B cell (primary cell): ENCODE measurements around the gene ST3GAL3. TPM values are rescaled to one million over a fixed set of nuclear protein-coding genes. Genes with fewer than 3 reads are reported as not detected.

ENCODE experiments used
- ATAC-seq: fragments of 200-7000 bp; cut with Tn5 transposase; one replicate; pipeline ENCODE4 v1.10.0; 2021; ENCODE audit warnings: low read depth, mild to moderate bottlenecking, moderate number of reproducible peaks, moderate library complexity
- CTCF ChIA-PET: fragments of 350-600 bp; sonication (Branson Sonifier 250); formaldehyde crosslinking; loops from one replicate; lab custom pipeline; 2021; ENCODE audit warnings: antibody characterized with exemption, inconsistent platforms; lab: Charles Lee
- POLR2A ChIA-PET: fragments of 350-600 bp; sonication (Branson Sonifier 250); formaldehyde crosslinking; loops from one replicate; lab custom pipeline; 2021; ENCODE audit warnings: antibody characterized with exemption; lab: Charles Lee
- DNase-seq: peaks from one replicate; pipeline ENCODE4 v3.0.0; 2013
- H2AFZ ChIP-seq: 2 replicates; pipeline ENCODE4 v1.6.1; 2012; ENCODE audit warnings: mild to moderate bottlenecking, low read depth, low read length; ENCODE audit not compliant: insufficient read depth, poor library complexity, severe bottlenecking
- H3K27ac ChIP-seq, 2 donors: 1 replicate in 1 of 2; 2 replicates in 1 of 2; pipeline ENCODE4 v1.5.1; 2012 to 2013; ENCODE audit warnings: low read length in 2 of 2, mild to moderate bottlenecking in 2 of 2, moderate library complexity in 1 of 2
- H3K27me3 ChIP-seq, 4 experiments: fragments of 200-600 bp in 1 of 4; sonication (generic) in 1 of 4; replicated peaks in 1 of 4; 1 replicate in 2 of 4; 2 replicates in 2 of 4; pipeline versions ENCODE4 v1.6.1 to v1.7.0; 2013 to 2016; ENCODE audit warnings: low read length in 3 of 4, mild to moderate bottlenecking in 2 of 4, mixed read lengths in 1 of 4, moderate library complexity in 1 of 4; ENCODE audit not compliant: insufficient read depth in 4 of 4, control insufficient read depth in 3 of 4; ENCODE audit errors: control extremely low read depth in 1 of 4
- H3K36me3 ChIP-seq, 2 experiments: replicated peaks in 1 of 2; 1 replicate in 1 of 2; 2 replicates in 1 of 2; pipeline versions ENCODE4 v1.6.1 to v1.7.1; 2013; ENCODE audit warnings: low read length in 1 of 2; ENCODE audit not compliant: insufficient read depth in 2 of 2, control insufficient read depth in 1 of 2; ENCODE audit errors: control extremely low read depth in 1 of 2, extremely low read depth in 1 of 2
- H3K4me1 ChIP-seq, 2 donors: fragments of 200-600 bp in 1 of 2; sonication (generic) in 1 of 2; 1 replicate in 1 of 2; 2 replicates in 1 of 2; pipeline versions ENCODE4 v1.5.1 to v1.6.1; 2013 to 2017; ENCODE audit warnings: low read length in 2 of 2; ENCODE audit not compliant: control insufficient read depth in 2 of 2, insufficient read depth in 2 of 2
- H3K4me2 ChIP-seq: replicated peaks from 2 replicates; pipeline ENCODE3; 2012; ENCODE audit warnings: mild to moderate bottlenecking, low read depth, low read length; ENCODE audit not compliant: poor library complexity, severe bottlenecking
- H3K4me3 ChIP-seq, 5 experiments: fragments of 200-600 bp in 1 of 5; sonication (generic) in 1 of 5; 1 replicate in 3 of 5; 2 replicates in 2 of 5; pipeline versions ENCODE4 v1.5.1 to v1.7.0; 2011 to 2016; ENCODE audit warnings: low read length in 4 of 5, mild to moderate bottlenecking in 4 of 5, low read depth in 2 of 5, control low read depth in 1 of 5, moderate library complexity in 1 of 5; ENCODE audit not compliant: insufficient read depth in 1 of 5; ENCODE audit errors: control extremely low read depth in 1 of 5, extremely low read depth in 1 of 5
- H3K79me2 ChIP-seq: fragments of 200-600 bp; sonication (generic); one replicate; pipeline ENCODE4 v1.6.0; 2016; ENCODE audit warnings: low read length; ENCODE audit not compliant: control insufficient read depth, insufficient read depth
- H3K9ac ChIP-seq: fragments of 200-600 bp; sonication (generic); 2 replicates; pipeline ENCODE4 v1.6.1; 2017; ENCODE audit warnings: mild to moderate bottlenecking, low read length, moderate library complexity
- H3K9me3 ChIP-seq, 3 donors: one replicate each; pipeline versions ENCODE4 v1.6.1 to v1.7.1; 2013; ENCODE audit warnings: low read length in 2 of 3; ENCODE audit not compliant: control insufficient read depth in 2 of 3, insufficient read depth in 1 of 3; ENCODE audit errors: control extremely low read depth in 1 of 3
- H4K20me1 ChIP-seq: 2 replicates; pipeline ENCODE4 v1.6.0; 2012; ENCODE audit warnings: mild to moderate bottlenecking, low read length; ENCODE audit not compliant: insufficient read depth, control insufficient read depth, poor library complexity, severe bottlenecking
- H3K27ac Mint-ChIP-seq: one replicate; pipeline ENCODE4 v1.8.0; 2021; ENCODE audit warnings: mixed read lengths
- H3K27me3 Mint-ChIP-seq: one replicate; pipeline ENCODE4 v1.8.0; 2021; ENCODE audit warnings: mixed read lengths
- H3K4me1 Mint-ChIP-seq: one replicate; pipeline ENCODE4 v1.8.0; 2021; ENCODE audit warnings: mixed read lengths
- H3K4me3 Mint-ChIP-seq: one replicate; pipeline ENCODE4 v1.8.0; 2021; ENCODE audit warnings: mixed read lengths
- H3K9me3 Mint-ChIP-seq: one replicate; pipeline ENCODE4 v1.8.0; 2022; ENCODE audit warnings: mixed read lengths; ENCODE audit not compliant: insufficient read depth
- CTCF ChIP-seq: fragments of 200-600 bp; IDR thresholded peaks from one replicate; pipeline ENCODE4 v1.8.0; 2022; ENCODE audit warnings: antibody characterized with exemption, mild to moderate bottlenecking
- EZH2 ChIP-seq: IDR thresholded peaks from 2 replicates; pipeline ENCODE4 v1.6.1; 2012; ENCODE audit warnings: borderline replicate concordance, low read depth, mild to moderate bottlenecking, moderate library complexity, low read length; ENCODE audit not compliant: insufficient read depth, poor library complexity, severe bottlenecking
- WGBS: methylation state at CpG from one replicate; pipeline ENCODE4 v1.1.5; 2013; ENCODE audit warnings: missing lambda C conversion rate; ENCODE audit not compliant: insufficient coverage; 5-methylcytosine and 5-hydroxymethylcytosine counted together
- intact Hi-C: fragments of 100-400 bp; cut with micrococcal nuclease; formaldehyde crosslinking; loops from one replicate; pipeline ENCODE4 v1.10.0; 2022
- polyA plus RNA-seq: library from polyadenylated mRNA; depleted of rRNA; stranded (reverse); fragments of >200 nt; gene quantifications from 2 replicates; pipeline ENCODE4 v1.2.3, GENCODE V29; 2012
- total RNA-seq, 2 donors: library from RNA; stranded (reverse); fragments of 120-200 nt in 1 of 2; gene quantifications; 1 replicate in 1 of 2; 2 replicates in 1 of 2; pipeline versions ENCODE4 v1.2.3 to v1.2.4, GENCODE V29; 2013 to 2022

The ST3GAL3 gene
- total and polyA plus RNA-seq, 2 donors (not counting 1 experiment from before 2014, with no cell fraction given), result 16.8 to 31.4 TPM

DNA sequence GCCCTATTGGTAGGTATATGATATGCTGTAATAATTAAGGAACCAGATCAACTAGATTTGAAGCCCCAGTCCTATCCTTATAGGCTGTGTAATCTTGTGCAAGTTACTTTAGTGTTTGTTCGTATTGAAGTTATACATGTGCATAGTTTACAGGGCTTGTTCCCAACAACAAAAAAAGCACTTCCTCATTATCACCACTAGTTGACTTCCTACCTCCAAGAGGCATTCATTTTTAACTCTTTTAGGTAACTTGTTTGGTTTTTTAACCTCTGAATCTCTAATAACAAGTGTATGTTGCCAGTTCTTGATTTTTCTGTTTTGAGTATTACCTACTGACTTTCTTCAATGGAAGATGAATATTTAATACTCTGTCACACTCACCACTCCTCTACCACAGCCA, 71.9 kb downstream of the ST3GAL3 start:
- ChIA-PET CTCF (no interaction called here), POLR2A (no interaction called here)
- no peak overlapping the region for H2AFZ ChIP-seq
- Mint-ChIP-seq H3K27ac (no peak overlapping the region), H3K4me1 (no peaks in the 10 kb centered on the region), H3K9me3 (peaks cover 21% of the 10 kb centered on the region), H3K27me3 (no peaks in the 10 kb centered on the region), H3K4me3 (no peak overlapping the region)
- H3K9ac ChIP-seq, result no peak overlapping the region
- DNase-seq (no peak), ATAC-seq (no peak)
- intact Hi-C loops, result no loop called here
- H3K79me2 ChIP-seq, result no peaks in the 10 kb centered on the region
- no peaks in the 10 kb centered on the region for H3K4me1 ChIP-seq
- no peak overlapping the region for H3K4me3 ChIP-seq
- WGBS, result no CpG with 5 or more reads among the region's 1 CpG
- H3K36me3 ChIP-seq, result no peaks in the 10 kb centered on the region
- TF ChIP-seq EZH2 (no peak), CTCF (no peak)
- H3K27ac ChIP-seq, result peak overlapping the region in 1 of 2 donors; percentile 20
- peaks cover 0 to 13% (median 5%) of the 10 kb centered on the region in 3 donors for H3K9me3 ChIP-seq
- H3K4me2 ChIP-seq, result no peak overlapping the region
- H3K27me3 ChIP-seq, result no peaks in the 10 kb centered on the region
- H4K20me1 ChIP-seq, result no peaks in the 10 kb centered on the region

- ATAC-seq (no peak), DNase-seq (no peak)
- Histone ChIP-seq H3K4me1 (no peaks in the 10 kb centered on the region), H4K20me1 (no peaks in the 10 kb centered on the region), H2AFZ (no peak overlapping the region), H3K9ac (no peak overlapping the region), H3K79me2 (no peaks in the 10 kb centered on the region), H3K27ac (no peak overlapping the region), H3K4me2 (no peak overlapping the region), H3K9me3 (peaks cover 0 to 13% (median 5%) of the 10 kb centered on the region in 3 donors), H3K4me3 (no peak overlapping the region), H3K27me3 (no peaks in the 10 kb centered on the region), H3K36me3 (no peaks in the 10 kb centered on the region)
- no CpG with 5 or more reads among the region's 1 CpG for WGBS
- no peaks in the 10 kb centered on the region for H3K27me3 Mint-ChIP-seq
- no peak overlapping the region for H3K27ac Mint-ChIP-seq
- H3K4me3 Mint-ChIP-seq, result no peak overlapping the region
- intact Hi-C loops, result no loop called here
- ChIA-PET CTCF (no interaction called here), POLR2A (no interaction called here)
- TF ChIP-seq EZH2 (no peak), CTCF (no peak)
- H3K9me3 Mint-ChIP-seq, result peaks cover 21% of the 10 kb centered on the region
- no peaks in the 10 kb centered on the region for H3K4me1 Mint-ChIP-seq
Observed at GRCh38 chr1:43779805-43780403, 72.6 kb downstream of the ST3GAL3 start.
